Measurements from ENCODE around the gene ZNF804B.
"Not testable (repeated sequence)": the region's sequence is repeated elsewhere in the genome, so short reads cannot be mapped to it uniquely, and the experiment has no call there.

Gene ZNF804B

GRCh38 chr7:89183712-89184111 lies 424.2 kb downstream of the ZNF804B start:
- Mint-ChIP-seq H3K4me3 (no peak overlapping the region), H3K27me3 (ENCODE audit: low read depth) (no peaks in the 10 kb centered on the region), H3K27ac (no peak overlapping the region), H3K9me3 (peaks cover 5% of the 10 kb centered on the region), H3K36me3 (ENCODE audit: low read depth) (no peaks in the 10 kb centered on the region), H3K4me1 (peaks cover 7% of the 10 kb centered on the region)
- TF ChIP-seq CTCF (IDR thresholded peaks at IDR 0.05; ENCODE audit: unreplicated experiment in 3 of 3): no peak

GRCh38 chr7:89200758-89201157 lies 441.3 kb downstream of the ZNF804B start:
- no peaks in the 10 kb centered on the region for H3K36me3 Mint-ChIP-seq (ENCODE audit: low read depth)
- no peaks in the 10 kb centered on the region for H3K9me3 Mint-ChIP-seq
- H3K27me3 Mint-ChIP-seq (ENCODE audit: low read depth): no peaks in the 10 kb centered on the region
- peaks cover 9% of the 10 kb centered on the region for H3K4me1 Mint-ChIP-seq
- H3K4me3 Mint-ChIP-seq: no peak overlapping the region
- H3K27ac Mint-ChIP-seq: peak overlapping the region; percentile 16 to 43 (median 35)
- no peak for TF ChIP-seq CTCF (IDR thresholded peaks at IDR 0.05; ENCODE audit: unreplicated experiment in 3 of 3)

- no peak overlapping the region for H3K4me3 Mint-ChIP-seq
- no peaks in the 10 kb centered on the region for H3K36me3 Mint-ChIP-seq (ENCODE audit: low read depth)
- peaks cover 2% of the 10 kb centered on the region for H3K9me3 Mint-ChIP-seq
- no peaks in the 10 kb centered on the region for H3K27me3 Mint-ChIP-seq (ENCODE audit: low read depth)
- H3K27ac Mint-ChIP-seq: no peak overlapping the region
- H3K4me1 Mint-ChIP-seq: no peaks in the 10 kb centered on the region
- TF ChIP-seq CTCF (IDR thresholded peaks at IDR 0.05; ENCODE audit: unreplicated experiment in 3 of 3): no peak
Observed at GRCh38 chr7:89223900-89224395, 464.4 kb downstream of the ZNF804B start.

GRCh38 chr7:89228688-89229171 lies 469.2 kb downstream of the ZNF804B start:
- not testable (repeated sequence) for H3K4me1 Mint-ChIP-seq; H3K9me3 Mint-ChIP-seq; H3K27ac Mint-ChIP-seq; H3K36me3 Mint-ChIP-seq (ENCODE audit: low read depth); H3K4me3 Mint-ChIP-seq; H3K27me3 Mint-ChIP-seq (ENCODE audit: low read depth)

- H3K36me3 Mint-ChIP-seq (ENCODE audit: low read depth): no peaks in the 10 kb centered on the region
- H3K27ac Mint-ChIP-seq: no peak overlapping the region
- no peaks in the 10 kb centered on the region for H3K9me3 Mint-ChIP-seq
- peaks cover 18% of the 10 kb centered on the region for H3K4me1 Mint-ChIP-seq
- no peak overlapping the region for H3K4me3 Mint-ChIP-seq
- no peaks in the 10 kb centered on the region for H3K27me3 Mint-ChIP-seq (ENCODE audit: low read depth)
- no peak for TF ChIP-seq CTCF (IDR thresholded peaks at IDR 0.05; ENCODE audit: unreplicated experiment in 3 of 3)
Observed at GRCh38 chr7:89238156-89238555, 478.7 kb downstream of the ZNF804B start.

- Mint-ChIP-seq H3K4me3 (no peak overlapping the region), H3K27ac (no peak overlapping the region), H3K4me1 (peaks cover 8% of the 10 kb centered on the region), H3K27me3 (ENCODE audit: low read depth) (no peaks in the 10 kb centered on the region), H3K36me3 (ENCODE audit: low read depth) (no peaks in the 10 kb centered on the region), H3K9me3 (peaks cover 22% of the 10 kb centered on the region)
- TF ChIP-seq CTCF (IDR thresholded peaks at IDR 0.05; ENCODE audit: unreplicated experiment in 3 of 3): no peak
Observed at GRCh38 chr7:89246196-89246595, 486.7 kb downstream of the ZNF804B start.

All from nephron (organoid).